Breast epithelium (tissue), 3 donors: Measurements from ENCODE around the gene PRKX.

Experiments used
- CTCF ChIP-seq, 3 donors: fragments of 450-650 bp; IDR thresholded peaks; one replicate each; pipeline ENCODE4 v1.5.1; 2016 to 2017; ENCODE audit warnings: antibody characterized with exemption in 3 of 3, mild to moderate bottlenecking in 3 of 3, moderate library complexity in 3 of 3
- POLR2A ChIP-seq: fragments of 450-650 bp; IDR thresholded peaks from one replicate; pipeline ENCODE4 v1.6.1; 2016; ENCODE audit warnings: antibody characterized with exemption, mild to moderate bottlenecking, moderate library complexity
- POLR2AphosphoS5 ChIP-seq, 3 donors: sonication (generic); formaldehyde crosslinking; IDR thresholded peaks; one replicate each; pipeline ENCODE4 v1.6.1; 2017; ENCODE audit warnings: antibody characterized with exemption in 3 of 3

DNA sequence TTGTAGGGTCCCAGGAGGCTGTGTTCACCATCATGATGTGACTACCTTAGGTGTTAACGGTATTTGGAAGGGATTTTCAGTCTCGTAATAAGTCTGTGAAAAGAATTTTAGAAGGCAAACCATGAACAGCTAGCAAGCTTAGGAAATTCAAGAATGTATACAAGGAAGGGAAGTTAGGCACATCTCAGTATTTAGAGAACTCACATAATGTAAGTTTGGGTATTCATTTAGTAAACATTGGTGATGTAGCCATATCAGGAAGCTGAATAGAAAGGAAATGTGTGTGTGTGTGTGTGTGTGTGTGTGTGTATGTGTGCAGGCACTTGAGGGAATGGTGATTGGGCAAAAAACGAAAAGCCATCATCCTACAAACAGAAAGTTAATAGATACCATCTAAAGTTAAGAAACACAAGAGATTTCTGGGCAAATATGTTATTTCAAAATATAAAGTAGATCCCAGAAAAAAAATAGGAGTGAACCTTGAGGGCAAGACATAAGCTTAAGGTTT lies 34.7 kb upstream of the PRKX start:
- TF ChIP-seq CTCF (IDR thresholded peaks at IDR 0.05): no peak
- TF ChIP-seq POLR2A: no peak
- no peak for TF ChIP-seq POLR2AphosphoS5 (IDR thresholded peaks at IDR 0.05)
